HepG2 (cell line): ENCODE data around the gene FGD5. TPM values are rescaled to one million over a fixed set of nuclear protein-coding genes. Genes with fewer than 3 reads are reported as not detected.

Source experiments
- ASH2L ChIP-seq: fragments of 300-600, 200-600 bp; sonication (generic); IDR thresholded peaks from 2 replicates; pipeline ENCODE4 v1.7.0; 2017; ENCODE audit warnings: low read depth, mild to moderate bottlenecking, moderate library complexity, mixed read lengths, low read length; ENCODE audit not compliant: insufficient read length
- CEBPB ChIP-seq: IDR thresholded peaks from 2 replicates; pipeline ENCODE4 v1.6.1; 2011; ENCODE audit warnings: low read depth, low read length, improper control_type of control experiment, borderline replicate concordance
- HOXA3 ChIP-seq: sonication (generic); formaldehyde crosslinking; IDR thresholded peaks from 2 replicates; pipeline ENCODE4 v1.5.0; 2020; ENCODE audit warnings: missing genetic modification reagents
- MTERF4 ChIP-seq: sonication (generic); formaldehyde crosslinking; IDR thresholded peaks from 2 replicates; pipeline ENCODE4 v1.8.0; 2023; ENCODE audit warnings: mild to moderate bottlenecking, missing genetic modification reagents
- NFAT5 ChIP-seq: sonication (generic); formaldehyde crosslinking; IDR thresholded peaks from 2 replicates; pipeline ENCODE4 v1.4.0; 2020; ENCODE audit warnings: missing genetic modification reagents
- SRSF4 ChIP-seq: fragments of 200-400 bp; formaldehyde crosslinking; IDR thresholded peaks from one replicate; pipeline ENCODE4 v1.6.1; 2018; ENCODE audit warnings: mild to moderate bottlenecking, low read depth, low read length, moderate library complexity; ENCODE audit not compliant: poor library complexity, severe bottlenecking
- TFAP4 ChIP-seq: sonication (generic); IDR thresholded peaks from 2 replicates; pipeline ENCODE4 v1.6.1; 2016; ENCODE audit warnings: low read depth, borderline replicate concordance
- ZBTB10 ChIP-seq: sonication (generic); formaldehyde crosslinking; IDR thresholded peaks from 2 replicates; pipeline ENCODE4 v1.4.0; 2020; ENCODE audit warnings: missing genetic modification reagents, borderline replicate concordance
- ZNF101 ChIP-seq: sonication (generic); formaldehyde crosslinking; IDR thresholded peaks from 2 replicates; pipeline ENCODE4 v1.4.0; 2020; ENCODE audit warnings: mild to moderate bottlenecking, low read depth, missing genetic modification reagents, borderline replicate concordance
- ZNF326 ChIP-seq: sonication (generic); formaldehyde crosslinking; IDR thresholded peaks from 2 replicates; pipeline ENCODE4 v1.4.0; 2020; ENCODE audit warnings: missing genetic modification reagents, borderline replicate concordance
- ZNF431 ChIP-seq: sonication (generic); formaldehyde crosslinking; IDR thresholded peaks from 2 replicates; pipeline ENCODE4 v1.9.0; 2022; ENCODE audit warnings: missing genetic modification reagents, low read depth, mild to moderate bottlenecking, borderline replicate concordance
- ZNF770 ChIP-seq: sonication (generic); formaldehyde crosslinking; IDR thresholded peaks from 2 replicates; pipeline ENCODE4 v1.5.0; 2020; ENCODE audit warnings: mild to moderate bottlenecking, missing genetic modification reagents
- ZNF891 ChIP-seq: sonication (generic); formaldehyde crosslinking; IDR thresholded peaks from 2 replicates; pipeline ENCODE4 v1.5.0; 2020; ENCODE audit warnings: mild to moderate bottlenecking, missing genetic modification reagents
- ZXDC ChIP-seq: sonication (generic); formaldehyde crosslinking; IDR thresholded peaks from 2 replicates; pipeline ENCODE4 v1.5.0; 2020; ENCODE audit warnings: mild to moderate bottlenecking, missing genetic modification reagents
- polyA plus RNA-seq, 8 experiments: library from polyadenylated mRNA; depleted of rRNA in 3 of 8; stranded (reverse) in 7 of 8; unstranded in 1 of 8; fragments of >200 nt; fragmentation: Illumina TruSeq in 4 of 8; extraction: Trizol in 4 of 8; gene quantifications; 2 replicates each; pipeline versions ENCODE4 v1.2.1 to v1.2.3, GENCODE V29; 2011 to 2016; ENCODE audit warnings: low read depth in 4 of 8, missing spikeins in 1 of 8, mixed read lengths in 1 of 8; ENCODE audit not compliant: insufficient read depth in 1 of 8
- total RNA-seq, 5 experiments: library from RNA; depleted of rRNA; stranded (reverse); fragments of >200 nt; fragmentation: Illumina TruSeq; extraction: Trizol; gene quantifications; 2 replicates each; pipeline ENCODE4 v1.2.3, GENCODE V29; 2016; ENCODE audit warnings: low read depth in 1 of 5

FGD5 gene
- total and polyA plus RNA-seq, 2 of the 13 experiments (the other 11 are each of a cell fraction or from before 2014, with no cell fraction given) = 0.17 TPM; not detected in 1

GRCh38 chr3:14787630-14788029 lies 31.1 kb upstream of the FGD5 start (continued):
- TF ChIP-seq NFAT5 = no peak
- peak; percentile 61; the same call in 1 of the 2 replicates for TF ChIP-seq TFAP4
- no peak for TF ChIP-seq ZNF431 (CRISPR knock-in tag)
- TF ChIP-seq ZBTB10 = no peak
- TF ChIP-seq ZNF326 = no peak
- no peak for TF ChIP-seq CEBPB
- no peak for TF ChIP-seq SRSF4
- TF ChIP-seq ASH2L = no peak
- no peak for TF ChIP-seq ZXDC (CRISPR knock-in tag)
- TF ChIP-seq ZNF891 (CRISPR knock-in tag) = no peak
- no peak for TF ChIP-seq ZNF770
- no peak for TF ChIP-seq MTERF4
- no peak for TF ChIP-seq ZNF101 (CRISPR knock-in tag)
- no peak for TF ChIP-seq HOXA3 (CRISPR knock-in tag)
